ENCODE results near the gene AFF3.
A peak's percentile ranks its signal among the peaks of the same experiment; 100 is the strongest.

Gene AFF3

GRCh38 chr2:99793022-99793421, 349.4 kb downstream of the AFF3 start:
- H3K36me3 Mint-ChIP-seq (ENCODE audit: low read depth), result peaks cover 75% of the 10 kb centered on the region
- TF ChIP-seq CTCF (IDR thresholded peaks at IDR 0.05), result no peak
- no peak for DNase-seq
- H3K4me3 Mint-ChIP-seq, result no peak overlapping the region
- H3K9me3 Mint-ChIP-seq, result peaks cover 48% of the 10 kb centered on the region
- H3K27me3 Mint-ChIP-seq (ENCODE audit: low read depth, poor library complexity), result peaks cover 4% of the 10 kb centered on the region
- peak overlapping the region; percentile 13 for H3K27ac Mint-ChIP-seq
- peaks cover 8% of the 10 kb centered on the region for H3K4me1 Mint-ChIP-seq

- H3K36me3 Mint-ChIP-seq (ENCODE audit: low read depth), result peaks cover 44% of the 10 kb centered on the region
These were observed 352.5 kb downstream of the AFF3 start for GRCh38 chr2:99789849-99790248.

GRCh38 chr2:99787769-99788382, 354.5 kb downstream of the AFF3 start:
- Mint-ChIP-seq H3K36me3 (ENCODE audit: low read depth) (peaks cover 24% of the 10 kb centered on the region), H3K27ac (no peak overlapping the region), H3K4me3 (no peak overlapping the region), H3K27me3 (ENCODE audit: low read depth, poor library complexity) (no peaks in the 10 kb centered on the region), H3K4me1 (peaks cover 45% of the 10 kb centered on the region), H3K9me3 (peaks cover 5% of the 10 kb centered on the region)
- no peak for TF ChIP-seq CTCF (IDR thresholded peaks at IDR 0.05)
- no peak for DNase-seq

More at GRCh38 chr2:99789849-99790248, 352.5 kb downstream of the AFF3 start:
- no peak overlapping the region for H3K27ac Mint-ChIP-seq
- H3K4me1 Mint-ChIP-seq, result peaks cover 31% of the 10 kb centered on the region
- H3K9me3 Mint-ChIP-seq, result peaks cover 16% of the 10 kb centered on the region
- no peak overlapping the region for H3K4me3 Mint-ChIP-seq
- DNase-seq, result no peak
- TF ChIP-seq CTCF (IDR thresholded peaks at IDR 0.05), result no peak
- peaks cover 2% of the 10 kb centered on the region for H3K27me3 Mint-ChIP-seq (ENCODE audit: low read depth, poor library complexity)

GRCh38 chr2:99786636-99787390, 355.6 kb downstream of the AFF3 start:
- H3K4me1 Mint-ChIP-seq, result peaks cover 56% of the 10 kb centered on the region
- H3K4me3 Mint-ChIP-seq, result no peak overlapping the region
- no peaks in the 10 kb centered on the region for H3K27me3 Mint-ChIP-seq (ENCODE audit: low read depth, poor library complexity)
- DNase-seq, result no peak
- H3K27ac Mint-ChIP-seq, result no peak overlapping the region
- H3K36me3 Mint-ChIP-seq (ENCODE audit: low read depth), result peaks cover 17% of the 10 kb centered on the region
- no peak for TF ChIP-seq CTCF (IDR thresholded peaks at IDR 0.05)
- H3K9me3 Mint-ChIP-seq, result peaks cover 5% of the 10 kb centered on the region

GRCh38 chr2:99784946-99785345, 357.4 kb downstream of the AFF3 start:
- H3K27me3 Mint-ChIP-seq (ENCODE audit: low read depth, poor library complexity), result no peaks in the 10 kb centered on the region

More at GRCh38 chr2:99784946-99785345, 357.4 kb downstream of the AFF3 start:
- H3K4me1 Mint-ChIP-seq, result peaks cover 62% of the 10 kb centered on the region
- H3K36me3 Mint-ChIP-seq (ENCODE audit: low read depth), result peaks cover 17% of the 10 kb centered on the region
- H3K27ac Mint-ChIP-seq, result peak overlapping the region; percentile 85
- H3K4me3 Mint-ChIP-seq, result no peak overlapping the region
- H3K9me3 Mint-ChIP-seq, result peaks cover 15% of the 10 kb centered on the region
- DNase-seq, result no peak
- TF ChIP-seq CTCF (IDR thresholded peaks at IDR 0.05), result no peak
